ENCODE results near the gene SLC5A6. TPM values are rescaled to one million over a fixed set of nuclear protein-coding genes. Genes with fewer than 3 reads are reported as not detected.

SLC5A6 gene
- 87.1 and 89.2 TPM in 2 replicates for total RNA-seq (2014; rRNA removed; shearing (Covaris generic))
- polyA plus RNA-seq (2015; cell fraction: cytosol; rRNA removed): 151 and 176 TPM in 2 replicates
- polyA plus RNA-seq (2015; cell fraction: nucleus; rRNA removed): 663 and 816 TPM in 2 replicates

DNA sequence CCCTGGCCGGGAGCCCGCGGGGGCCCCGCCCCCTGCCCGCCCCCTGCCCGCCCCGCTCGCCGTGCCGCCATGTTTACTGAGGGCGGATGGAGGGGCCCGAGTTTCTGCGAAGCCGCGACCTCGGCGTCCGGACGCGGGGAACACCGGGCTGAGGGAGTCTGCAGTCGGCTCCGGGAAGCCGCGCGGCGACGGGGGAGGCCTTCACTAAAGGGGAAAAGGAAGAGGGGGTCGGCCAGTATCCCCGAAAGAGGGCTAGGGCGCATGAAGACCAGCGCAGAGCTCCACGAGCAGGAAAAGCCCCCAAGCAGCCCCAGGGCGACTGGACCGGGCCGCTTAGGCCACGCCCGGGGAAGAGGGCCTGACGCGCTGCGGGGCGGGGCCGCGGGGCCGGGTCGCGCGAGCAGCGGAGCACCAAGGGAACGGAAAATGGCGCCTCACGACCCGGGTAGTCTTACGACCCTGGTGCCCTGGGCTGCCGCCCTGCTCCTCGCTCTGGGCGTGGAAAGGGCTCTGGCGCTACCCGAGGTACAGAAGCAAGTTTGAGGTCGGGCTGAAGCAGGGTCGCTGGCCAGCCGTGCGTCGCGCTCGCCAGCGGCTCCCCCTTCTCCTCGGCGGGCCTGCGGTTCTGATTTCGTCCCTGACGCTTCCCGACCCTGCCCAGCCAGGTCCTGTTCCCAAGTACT, at the start of gene SLC5A6, which contains the start of gene ATRAID:
TSS of gene SLC5A6 (minus strand) at position 326 of the 683 bp plus-strand sequence. CDS start 4,618 bp downstream, outside the sequence.
TSS of gene ATRAID (plus strand) at position 99 of the 683 bp plus-strand sequence. CDS start at position 427, 328 bp downstream.
- peak; percentile 91 for DNase-seq (ENCODE audit: low read depth, low spot score)
- in situ Hi-C loops (cut with HindIII; ENCODE audit: low pct_unique_long_range_greater_than_20kb, low sequenced_read_pairs): no loop called here

DNA sequence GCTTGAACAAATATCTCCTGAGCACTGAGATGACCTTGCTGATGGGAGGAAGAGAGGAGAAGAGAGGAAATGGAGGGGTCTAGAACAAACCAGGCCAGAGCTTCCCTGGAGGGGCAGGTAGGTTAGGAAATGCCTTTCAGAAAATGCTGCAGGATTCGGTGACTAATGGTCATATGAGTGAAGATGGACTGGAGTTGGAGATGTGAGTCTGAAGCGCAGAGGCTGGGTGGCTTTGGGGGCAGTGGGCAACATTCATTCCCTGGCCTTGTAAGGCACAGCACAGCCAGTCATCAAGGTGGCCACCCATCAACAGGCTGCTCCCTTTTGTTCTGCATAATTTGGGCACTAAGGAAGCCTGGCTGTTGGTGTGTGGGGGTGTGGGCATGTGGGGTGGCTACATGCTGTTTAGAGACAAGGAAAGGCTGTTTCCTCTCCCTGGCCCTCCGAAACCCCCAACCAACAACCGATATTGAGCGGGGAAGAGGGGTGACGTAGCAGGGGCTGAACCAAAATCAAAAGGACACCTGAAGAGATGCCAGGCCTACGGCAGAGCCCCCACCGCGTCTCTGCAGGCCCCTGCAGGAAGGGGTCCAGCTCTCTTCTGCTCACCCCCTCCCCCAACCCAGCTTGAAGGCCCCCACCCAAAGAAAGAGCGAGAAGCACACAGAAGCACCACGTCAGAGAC, 49.3 kb upstream of the SLC5A6 start:
- in situ Hi-C loops (cut with HindIII; ENCODE audit: low pct_unique_long_range_greater_than_20kb, low sequenced_read_pairs): no loop called here

DNA sequence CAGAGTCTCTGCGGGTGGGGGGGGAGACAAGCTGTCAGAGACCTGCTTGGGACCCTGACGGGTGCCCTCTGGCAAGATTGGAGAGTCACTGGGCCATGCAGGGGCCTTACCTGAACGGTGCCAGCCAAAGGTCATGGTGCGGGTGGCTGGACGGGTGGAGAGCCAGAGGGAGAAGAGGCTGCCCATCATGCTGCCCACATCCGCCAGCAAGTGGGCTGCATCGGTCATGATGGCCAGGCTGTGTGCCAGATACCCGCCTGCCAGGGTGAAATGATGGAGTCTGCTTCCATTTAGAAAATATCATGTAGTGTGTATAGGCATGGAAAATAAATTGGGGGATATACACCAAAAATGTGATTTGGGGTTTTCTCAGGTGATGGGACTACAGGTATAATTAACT, 46.0 kb upstream of the SLC5A6 start:
- no peak for DNase-seq (ENCODE audit: low read depth, low spot score)

More for the DNA sequence above, 49.3 kb upstream of the SLC5A6 start:
- no peak for DNase-seq (ENCODE audit: low read depth, low spot score)

DNA sequence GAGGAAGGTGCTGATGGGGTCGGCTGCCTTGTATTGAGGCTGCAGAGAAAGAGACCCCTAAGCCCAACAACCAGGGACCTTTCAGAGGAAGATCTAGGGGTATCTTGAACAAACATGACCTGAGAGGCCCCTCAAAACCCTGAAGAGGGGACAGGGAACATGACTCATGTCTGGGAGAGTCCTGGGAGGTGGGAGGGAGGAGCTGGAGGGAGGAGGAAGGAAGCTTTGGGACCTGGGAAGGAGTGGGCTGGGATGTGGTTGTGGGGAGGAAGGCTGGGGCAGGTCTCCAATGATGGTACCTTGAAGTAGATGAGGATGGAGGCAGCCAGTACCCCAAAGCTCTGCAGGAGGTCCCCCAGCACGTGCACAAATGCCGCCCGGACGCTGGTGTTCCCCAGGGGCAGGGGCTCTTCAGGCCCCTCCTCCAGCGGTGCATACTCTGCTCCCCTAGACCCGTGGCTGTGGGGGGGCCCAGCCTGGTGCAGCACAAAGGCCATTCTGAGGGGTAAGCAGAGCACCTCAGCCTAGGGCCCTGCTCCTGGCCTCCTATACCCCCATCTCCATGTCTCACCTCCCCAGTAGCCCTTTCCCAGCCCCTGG, 44.9 kb upstream of the SLC5A6 start:
- in situ Hi-C loops (cut with HindIII; ENCODE audit: low pct_unique_long_range_greater_than_20kb, low sequenced_read_pairs): no loop called here
- no peak for DNase-seq (ENCODE audit: low read depth, low spot score)

More for the DNA sequence above, 46.0 kb upstream of the SLC5A6 start:
- in situ Hi-C loops (cut with HindIII; ENCODE audit: low pct_unique_long_range_greater_than_20kb, low sequenced_read_pairs): no loop called here

DNA sequence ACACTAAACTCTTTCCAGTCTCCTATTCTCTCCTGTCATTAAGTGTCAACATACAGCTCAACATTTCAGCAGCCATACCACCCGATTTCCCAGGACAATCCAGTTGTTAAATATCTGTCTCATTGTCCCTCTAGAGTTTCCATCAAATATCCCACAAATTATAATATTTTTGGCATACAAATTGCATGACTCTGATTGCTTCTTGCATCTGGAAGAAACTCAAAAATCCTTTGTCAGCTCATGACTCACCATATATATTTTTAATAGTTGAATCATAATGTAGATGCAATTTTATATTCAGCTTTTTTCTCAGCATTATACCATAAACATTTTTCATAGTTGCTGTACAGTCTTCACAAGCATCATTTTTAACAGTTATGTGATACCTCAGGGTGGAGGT, 43.6 kb upstream of the SLC5A6 start:
- in situ Hi-C loops (cut with HindIII; ENCODE audit: low pct_unique_long_range_greater_than_20kb, low sequenced_read_pairs): no loop called here
- no peak for DNase-seq (ENCODE audit: low read depth, low spot score)

DNA sequence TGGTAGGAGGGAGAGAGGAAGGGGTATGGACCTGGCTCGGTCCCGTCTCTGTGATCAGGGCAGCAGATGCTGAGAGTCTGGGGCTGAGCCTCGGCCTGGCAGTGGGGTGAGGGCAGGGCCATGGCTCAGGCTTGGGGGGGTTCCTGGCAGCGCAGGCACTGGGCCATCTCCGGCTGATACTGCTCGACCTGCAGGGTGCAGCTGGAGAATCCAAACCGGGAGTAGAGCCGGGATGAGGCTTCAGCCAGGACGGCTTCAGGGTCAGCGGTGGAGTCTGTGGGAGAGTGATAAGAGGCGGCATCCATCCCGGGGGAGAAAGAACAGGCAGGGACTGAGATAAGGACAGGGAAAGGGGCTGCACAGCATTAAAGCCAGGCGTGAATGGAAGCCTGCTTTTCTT, 43.1 kb upstream of the SLC5A6 start:
- no peak for DNase-seq (ENCODE audit: low read depth, low spot score)

DNA sequence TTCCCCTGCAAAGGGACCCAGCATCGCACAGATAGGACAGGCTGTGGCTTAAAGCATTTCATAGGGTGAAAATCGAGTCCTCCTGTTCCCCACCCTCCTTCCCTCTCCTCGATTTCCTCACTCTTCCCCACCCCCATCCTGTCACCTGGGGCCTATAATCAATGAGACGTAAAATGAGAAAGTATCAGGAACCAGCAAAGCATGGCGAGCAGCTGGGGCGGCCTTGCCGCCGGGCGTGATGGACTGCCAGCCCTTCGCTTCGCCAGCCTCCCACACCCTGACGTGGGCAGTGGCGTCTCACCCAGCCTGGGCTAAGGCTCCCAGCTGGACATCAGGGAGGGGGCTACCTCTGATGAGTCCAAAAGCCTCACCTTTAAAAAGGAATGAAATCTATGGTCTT, 39.7 kb upstream of the SLC5A6 start:
- in situ Hi-C loops (cut with HindIII; ENCODE audit: low pct_unique_long_range_greater_than_20kb, low sequenced_read_pairs): no loop called here
- DNase-seq (ENCODE audit: low read depth, low spot score): no peak

More for the DNA sequence above, 43.1 kb upstream of the SLC5A6 start:
- in situ Hi-C loops (cut with HindIII; ENCODE audit: low pct_unique_long_range_greater_than_20kb, low sequenced_read_pairs): no loop called here

DNA sequence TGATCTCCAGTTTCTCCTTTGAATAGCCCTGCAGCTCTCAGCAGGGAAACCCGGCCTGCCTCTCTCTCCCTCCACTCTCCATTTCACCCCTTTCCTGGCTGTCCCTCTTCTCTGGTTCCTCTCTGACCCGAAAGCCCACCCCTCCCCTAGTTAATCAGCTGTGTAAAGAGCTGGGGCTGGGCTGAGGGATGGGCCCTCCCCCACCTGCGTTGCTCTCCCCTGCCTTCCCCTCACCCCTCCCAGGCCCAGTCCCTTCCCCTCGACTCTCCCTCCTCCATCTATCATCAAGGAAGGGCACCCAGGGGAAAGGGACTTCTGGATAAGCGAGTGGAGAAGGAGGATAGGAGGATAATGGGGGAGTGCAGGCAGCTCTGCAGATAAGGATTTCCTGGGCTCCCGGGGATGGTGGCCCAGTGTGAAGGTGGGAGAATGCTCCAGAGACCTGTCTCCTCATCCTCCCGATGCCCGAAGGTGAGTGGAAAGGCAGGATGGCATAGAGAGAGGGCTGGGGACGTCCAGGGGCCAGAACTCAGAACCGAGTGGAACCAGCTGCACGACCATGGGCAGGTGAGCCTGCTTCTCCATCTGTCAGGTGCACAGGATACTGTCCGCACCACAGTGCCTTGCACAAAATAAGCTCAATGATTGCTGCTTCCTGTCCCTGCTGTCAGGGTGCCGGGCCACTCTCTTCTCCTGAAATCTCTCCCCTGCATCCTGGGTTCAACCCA, 38.7 kb upstream of the SLC5A6 start:
- DNase-seq (ENCODE audit: low read depth, low spot score): no peak
- in situ Hi-C loops (cut with HindIII; ENCODE audit: low pct_unique_long_range_greater_than_20kb, low sequenced_read_pairs): no loop called here

DNA sequence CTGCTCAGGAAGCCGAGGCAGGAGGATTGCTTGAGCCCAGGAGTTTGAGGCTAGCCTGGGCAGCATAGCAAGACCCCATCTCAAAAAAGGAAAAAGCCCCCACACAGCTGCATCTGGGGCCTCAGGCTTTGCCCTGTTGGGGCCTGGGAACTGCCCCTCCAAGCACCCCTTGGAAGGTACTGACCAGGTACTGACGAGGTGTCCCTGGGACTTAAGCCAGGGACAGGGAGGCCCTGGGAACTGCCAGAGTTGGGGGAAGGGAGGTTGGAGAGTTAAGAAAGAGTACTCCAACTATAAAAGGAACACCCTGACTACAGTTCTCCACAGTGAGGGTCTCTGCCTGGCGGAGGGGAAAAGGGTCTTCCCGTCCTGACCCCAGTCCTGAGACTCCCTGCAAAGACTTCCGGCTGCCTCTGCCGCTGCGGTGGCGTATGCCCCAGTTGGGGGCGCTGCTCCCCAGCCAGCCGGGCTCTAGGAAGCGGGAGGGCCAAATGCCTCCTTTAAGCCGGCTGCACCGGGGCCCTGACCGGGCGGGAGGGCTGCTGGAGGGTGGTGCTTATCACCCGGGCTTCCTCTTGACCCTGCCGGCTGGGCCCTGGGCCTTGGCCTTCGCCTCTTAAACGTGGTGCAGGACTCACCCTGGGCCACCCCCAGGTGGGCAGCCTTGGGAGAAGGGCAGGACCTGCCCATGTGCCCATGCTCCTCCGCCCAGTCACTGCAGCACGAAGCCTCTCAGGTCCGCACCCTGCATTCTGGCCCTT, 38.0 kb upstream of the SLC5A6 start:
- DNase-seq (ENCODE audit: low read depth, low spot score): peak; percentile 73

DNA sequence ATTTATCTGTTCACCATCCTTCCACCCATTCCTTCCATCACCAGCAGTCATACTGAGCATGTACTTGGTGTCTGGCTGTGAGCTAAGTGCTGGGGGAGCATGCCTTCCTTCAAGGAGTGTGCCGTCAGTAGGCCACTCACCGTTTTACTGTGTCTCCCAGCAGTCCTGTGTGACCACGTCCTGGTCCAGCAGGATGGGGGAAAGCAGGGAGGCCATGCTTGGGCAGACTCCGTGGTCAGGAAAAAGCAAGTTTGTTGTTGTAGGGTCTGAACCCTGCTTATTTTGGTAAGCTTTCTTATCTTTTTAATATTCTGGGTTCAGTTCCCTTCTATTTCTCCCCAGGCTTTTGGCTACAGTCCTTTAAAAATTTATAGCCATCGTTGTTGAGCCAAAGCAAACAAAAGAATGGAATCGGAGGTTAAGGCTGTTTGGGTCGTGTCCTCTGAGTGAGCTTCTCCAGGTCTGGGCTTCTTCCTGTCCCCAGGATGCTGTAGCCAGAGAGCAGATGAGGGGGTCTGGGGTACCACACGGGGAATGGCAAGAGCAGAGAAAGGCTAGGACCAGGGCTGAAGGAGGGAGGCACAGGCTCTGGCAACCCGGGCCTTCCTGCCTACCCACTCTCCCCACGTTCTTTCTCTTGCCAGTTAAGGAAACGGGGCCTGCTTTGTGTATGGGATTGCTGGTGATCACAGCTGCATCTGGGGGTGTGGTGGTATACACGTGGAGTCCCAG, 37.3 kb upstream of the SLC5A6 start:
- in situ Hi-C loops (cut with HindIII; ENCODE audit: low pct_unique_long_range_greater_than_20kb, low sequenced_read_pairs): no loop called here
- no peak for DNase-seq (ENCODE audit: low read depth, low spot score)

More for the DNA sequence above, 38.0 kb upstream of the SLC5A6 start:
- in situ Hi-C loops (cut with HindIII; ENCODE audit: low pct_unique_long_range_greater_than_20kb, low sequenced_read_pairs): no loop called here

DNA sequence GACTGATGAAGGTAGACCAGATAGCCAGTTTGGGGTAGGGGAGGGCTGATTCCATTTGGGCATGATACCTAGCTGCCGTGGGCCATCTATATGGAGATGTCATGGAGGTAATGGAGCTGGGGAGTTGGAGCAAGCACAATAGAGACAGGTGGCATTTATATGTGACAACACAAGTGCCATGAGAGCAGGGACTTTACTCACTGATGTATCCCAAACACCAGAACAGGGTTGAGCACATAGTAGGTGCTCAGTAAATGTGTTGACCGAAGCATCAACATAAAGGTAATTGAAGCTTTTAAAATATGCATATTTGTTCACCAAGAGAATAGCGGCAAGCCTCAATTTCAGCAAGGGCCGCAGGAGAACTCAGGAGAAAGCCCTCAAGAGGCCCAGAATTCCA, 35.8 kb upstream of the SLC5A6 start:
- DNase-seq (ENCODE audit: low read depth, low spot score): no peak
- in situ Hi-C loops (cut with HindIII; ENCODE audit: low pct_unique_long_range_greater_than_20kb, low sequenced_read_pairs): no loop called here

DNA sequence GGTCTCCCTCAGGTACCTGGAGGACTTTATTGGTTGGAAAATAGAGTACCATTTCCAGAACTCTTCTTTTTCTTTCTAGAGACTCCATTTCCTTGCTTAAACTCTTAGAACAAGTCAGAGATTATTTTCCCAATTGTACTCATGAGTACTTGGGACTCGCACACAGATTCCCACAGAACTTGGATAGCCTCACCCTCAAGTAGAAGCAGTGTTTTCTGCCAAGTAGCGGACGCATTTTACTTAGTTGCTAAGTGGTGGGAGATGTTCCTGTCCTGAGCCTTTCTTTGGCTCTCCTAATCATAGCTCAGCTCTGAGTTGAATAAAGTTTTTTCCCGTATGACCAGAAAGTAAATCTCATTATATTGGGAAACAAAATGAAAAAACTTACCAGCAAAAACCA, 33.6 kb upstream of the SLC5A6 start:
- in situ Hi-C loops (cut with HindIII; ENCODE audit: low pct_unique_long_range_greater_than_20kb, low sequenced_read_pairs): no loop called here

DNA sequence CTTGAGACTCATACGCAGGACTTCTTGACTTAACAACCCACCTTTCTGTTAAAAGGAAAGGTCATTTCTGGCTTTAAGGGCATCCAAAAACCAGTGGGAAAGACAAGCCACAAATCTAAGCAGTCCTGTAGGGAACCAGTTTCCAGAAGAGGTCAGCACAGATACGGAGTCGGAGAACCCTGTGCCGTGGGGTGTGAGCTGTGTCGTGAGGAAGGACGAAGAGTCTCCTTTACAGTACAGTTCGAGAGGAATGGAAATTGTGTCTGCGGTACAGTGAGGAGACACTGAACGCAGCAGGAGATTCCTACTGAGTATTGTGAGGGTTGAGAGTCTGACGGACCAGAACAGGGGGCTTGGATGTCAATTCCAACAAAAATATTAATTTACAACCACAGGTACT, 33.0 kb upstream of the SLC5A6 start:
- in situ Hi-C loops (cut with HindIII; ENCODE audit: low pct_unique_long_range_greater_than_20kb, low sequenced_read_pairs): no loop called here
- no peak for DNase-seq (ENCODE audit: low read depth, low spot score)

More for the DNA sequence above, 33.6 kb upstream of the SLC5A6 start:
- no peak for DNase-seq (ENCODE audit: low read depth, low spot score)

DNA sequence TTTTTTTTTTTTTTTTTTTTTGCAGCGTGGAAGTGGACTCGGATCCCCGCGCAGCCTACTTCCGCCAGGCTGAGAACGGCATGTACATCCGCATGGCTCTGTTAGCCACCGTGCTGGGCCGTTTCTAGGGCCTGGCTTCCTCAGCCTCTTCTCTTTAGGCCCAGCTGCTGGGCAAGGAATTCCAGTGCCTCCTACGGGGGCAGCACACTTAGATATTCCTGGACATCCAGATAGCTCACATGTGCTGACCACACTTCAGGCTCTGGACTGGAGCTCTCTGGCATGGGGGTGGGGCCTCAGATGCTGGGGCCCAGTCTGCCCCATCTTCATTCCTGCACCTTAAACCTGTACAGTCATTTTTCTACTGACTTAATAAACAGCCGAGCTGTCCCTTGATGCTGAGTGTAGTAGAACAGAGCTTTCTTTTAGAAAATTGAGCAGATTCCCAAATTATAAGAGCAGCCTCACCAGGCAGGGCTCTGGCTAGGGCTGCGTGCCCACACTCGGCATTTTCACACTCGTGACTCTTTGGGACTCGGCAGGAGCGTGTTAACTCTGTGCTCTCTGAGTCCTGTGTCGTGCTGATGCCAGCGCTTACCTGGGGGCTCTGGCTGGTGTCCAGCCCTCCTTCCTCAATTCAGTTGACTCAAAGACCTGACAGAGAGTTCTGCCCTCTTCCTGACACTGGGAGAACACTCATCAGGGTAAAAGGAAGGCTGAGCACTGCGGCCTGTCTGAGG, 31.5 kb upstream of the SLC5A6 start:
- no peak for DNase-seq (ENCODE audit: low read depth, low spot score)
- in situ Hi-C loops (cut with HindIII; ENCODE audit: low pct_unique_long_range_greater_than_20kb, low sequenced_read_pairs): no loop called here

DNA sequence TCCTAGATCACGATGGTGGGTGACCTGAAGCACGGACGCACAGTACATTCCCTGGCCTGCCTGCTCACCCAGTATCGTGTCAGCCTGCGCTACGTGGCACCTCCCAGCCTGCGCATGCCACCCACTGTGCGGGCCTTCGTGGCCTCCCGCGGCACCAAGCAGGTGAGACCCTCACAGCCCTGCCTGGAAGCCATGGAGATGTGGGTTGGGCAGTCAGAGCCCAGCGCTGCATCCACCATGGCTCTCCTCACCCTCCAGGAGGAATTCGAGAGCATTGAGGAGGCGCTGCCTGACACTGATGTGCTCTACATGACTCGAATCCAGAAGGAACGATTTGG, 30.5 kb upstream of the SLC5A6 start:
- in situ Hi-C loops (cut with HindIII; ENCODE audit: low pct_unique_long_range_greater_than_20kb, low sequenced_read_pairs): no loop called here
- DNase-seq (ENCODE audit: low read depth, low spot score): no peak
